Sigmoid colon (tissue), 4 donors: Measurements from ENCODE around the gene HOXB8.

Experiments used
- POLR2A ChIP-seq, 2 donors: fragments of 450-650 bp; IDR thresholded peaks; one replicate each; pipeline ENCODE4 v1.6.1; 2016; ENCODE audit warnings: antibody characterized with exemption in 2 of 2, mild to moderate bottlenecking in 2 of 2, moderate library complexity in 2 of 2
- POLR2AphosphoS5 ChIP-seq, 4 donors: sonication (generic); formaldehyde crosslinking; IDR thresholded peaks; one replicate each; pipeline ENCODE4 v1.6.1; 2017; ENCODE audit warnings: antibody characterized with exemption in 4 of 4

- TF ChIP-seq POLR2AphosphoS5 (IDR thresholded peaks at IDR 0.05) (no peak), POLR2A (IDR thresholded peaks at IDR 0.05) (no peak)
Observed at GRCh38 chr17:48599354-48599753, 15.7 kb downstream of the HOXB8 start.
